GM21619 (cell line): Measurements from ENCODE around the gene EEIG1.
A peak's percentile ranks its signal among the peaks of the same experiment; 100 is the strongest.

Experiments
- ATAC-seq: cut with Tn5 transposase; IDR thresholded peaks from one replicate; pipeline ENCODE4 v1.9.1; 2021; ENCODE audit not compliant: unreplicated experiment

The EEIG1 gene

DNA sequence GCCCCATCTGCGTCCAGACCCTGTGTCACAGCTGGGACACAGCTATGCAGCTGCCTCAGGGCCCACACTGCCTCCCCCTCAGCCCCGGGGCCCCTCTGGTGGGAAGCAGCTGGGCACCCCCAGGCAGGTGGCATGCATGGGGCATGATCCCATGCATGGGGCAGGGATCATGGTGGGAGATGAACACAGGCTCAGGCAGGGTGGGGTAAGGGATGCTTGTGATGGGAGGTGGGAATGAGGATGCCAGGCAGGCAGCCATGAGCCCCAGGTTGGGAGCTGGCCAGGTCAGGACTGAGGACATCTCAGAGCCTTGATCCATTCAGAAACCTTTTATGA lies 19.7 kb downstream of the EEIG1 start:
- no peak for ATAC-seq

DNA sequence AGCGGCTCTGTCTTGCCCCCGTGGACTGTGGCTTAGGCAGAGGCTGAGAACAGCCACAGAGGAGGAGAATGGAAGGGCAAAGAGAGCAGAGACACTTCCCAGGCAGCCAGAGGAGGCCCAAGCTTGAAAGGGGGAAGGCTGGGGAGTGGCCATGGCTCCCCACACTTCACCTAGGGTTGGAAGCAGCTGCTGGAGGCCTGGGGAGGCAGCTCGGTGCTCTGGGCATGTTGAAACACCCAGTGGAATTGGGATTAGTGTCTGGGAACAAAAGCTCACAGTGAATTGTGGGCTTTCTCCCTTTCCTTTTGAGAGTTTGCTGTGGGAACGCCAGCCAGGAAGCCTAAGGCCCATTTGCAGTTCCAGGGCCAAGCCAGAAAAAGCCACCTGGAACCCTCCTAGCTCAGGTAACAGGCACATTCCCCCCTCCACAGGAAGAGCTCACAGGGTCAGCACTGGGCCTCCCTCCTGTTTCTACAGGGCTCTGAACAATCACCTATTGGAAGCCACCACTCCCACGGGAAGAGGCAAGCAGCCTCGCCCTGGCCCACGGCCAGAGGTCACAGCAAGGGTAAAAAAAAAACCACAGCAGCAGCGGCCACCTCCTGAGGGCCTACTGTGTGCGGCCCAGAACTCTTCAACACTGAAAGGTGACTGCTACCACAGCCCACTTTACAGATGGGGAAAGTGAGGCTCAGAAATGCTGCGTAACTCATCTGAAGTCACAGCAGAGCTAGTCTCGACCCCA lies 20.2 kb downstream of the EEIG1 start:
- no peak for ATAC-seq

DNA sequence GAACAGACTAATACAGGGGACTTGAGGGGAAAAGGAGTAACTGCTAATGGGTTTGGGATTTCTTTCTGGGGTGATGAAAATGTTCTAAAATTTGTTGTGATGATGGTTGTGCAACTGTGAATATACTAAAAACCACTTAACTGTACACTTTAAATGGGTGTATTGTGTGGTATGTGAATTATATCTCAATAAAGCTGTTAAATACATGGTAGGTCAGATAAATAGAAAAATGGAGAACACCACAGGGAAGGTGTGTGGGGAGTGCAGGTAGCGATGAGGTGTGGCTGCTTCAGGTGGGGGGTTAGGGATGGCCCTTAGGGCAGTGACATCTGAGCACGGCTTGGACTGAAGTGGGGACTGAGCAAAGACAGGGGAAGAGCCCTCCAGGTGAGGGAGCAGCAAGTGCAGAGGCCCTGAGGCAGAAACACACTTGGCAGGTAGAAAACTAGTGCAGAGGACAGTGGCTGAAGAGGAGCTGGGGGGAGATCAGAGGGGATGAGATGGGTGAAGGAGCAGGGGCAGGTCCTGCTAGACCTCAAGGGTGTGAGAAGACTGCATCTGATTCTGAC lies 20.9 kb downstream of the EEIG1 start:
- no peak for ATAC-seq

DNA sequence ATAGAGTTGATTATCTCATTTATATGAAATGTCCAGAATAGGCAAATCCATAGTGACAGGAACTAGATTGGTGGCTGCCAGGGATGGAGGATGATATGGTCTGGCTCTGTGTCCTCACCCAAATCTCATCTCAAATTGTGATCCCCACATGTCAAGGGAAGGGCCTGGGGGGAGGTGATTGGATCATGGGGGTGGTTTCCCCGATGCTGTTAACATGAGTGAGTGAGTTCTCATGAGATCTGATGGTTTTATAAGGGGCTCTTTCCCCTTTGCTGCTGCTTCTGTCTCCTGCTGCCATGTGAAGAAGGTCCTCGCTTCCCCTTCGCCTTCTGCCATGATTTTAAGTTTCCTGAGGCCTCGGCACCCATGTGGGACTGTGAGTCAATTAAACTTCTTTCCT lies 21.4 kb downstream of the EEIG1 start:
- ATAC-seq: no peak

DNA sequence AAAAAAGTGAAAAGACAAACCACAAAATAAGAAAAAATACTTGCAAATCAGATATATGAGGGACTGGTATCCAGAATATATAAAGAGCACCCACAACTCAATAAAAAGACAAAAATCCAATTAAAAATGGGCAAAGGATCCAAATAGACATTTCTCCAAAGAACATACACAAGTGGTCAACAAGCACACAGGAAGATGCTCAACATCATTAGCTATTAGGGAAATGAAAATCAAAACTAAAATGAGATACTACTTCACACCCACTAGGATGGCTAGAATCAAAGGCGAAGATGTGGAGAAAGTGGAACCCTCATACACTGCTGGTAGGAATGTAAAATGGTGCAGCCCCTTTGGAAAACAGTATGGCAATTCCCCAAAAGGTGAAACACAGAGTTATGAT lies 22.1 kb downstream of the EEIG1 start:
- ATAC-seq: no peak

DNA sequence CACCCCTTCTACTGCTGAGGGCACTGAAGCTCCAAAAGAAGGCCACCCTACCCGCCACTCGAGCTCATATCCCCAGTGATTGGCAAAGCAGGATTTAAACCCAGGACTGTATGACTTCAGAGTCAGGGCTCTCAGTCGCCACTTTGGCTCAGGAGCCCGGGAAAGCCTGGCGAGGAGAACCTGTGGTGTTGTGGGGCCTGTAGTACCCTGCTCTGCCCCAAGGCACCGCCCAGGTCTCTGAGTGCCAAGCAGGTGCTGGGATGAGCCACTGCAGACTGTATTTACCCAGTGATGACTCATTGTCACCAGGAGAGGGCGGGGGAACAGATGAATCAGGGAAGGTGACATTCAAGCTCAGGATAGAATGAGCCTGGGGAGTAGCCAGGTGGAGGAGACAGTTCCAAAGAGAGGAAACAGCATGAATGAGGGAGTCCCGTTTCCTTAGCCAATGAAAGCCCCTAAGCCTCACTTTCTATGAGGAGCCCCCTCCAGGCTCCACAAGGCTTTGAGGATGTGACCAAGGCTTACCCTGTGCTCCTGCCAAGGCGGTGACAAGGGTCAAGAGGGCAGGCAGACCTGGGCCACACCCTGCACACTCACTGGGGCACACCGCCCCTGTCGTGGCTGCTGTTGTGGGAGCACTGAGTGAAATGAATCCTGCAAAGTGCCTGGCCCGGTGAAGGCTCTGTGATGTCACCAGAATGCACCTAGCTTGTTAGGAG lies 25.3 kb downstream of the EEIG1 start:
- peak; percentile 66 for ATAC-seq

DNA sequence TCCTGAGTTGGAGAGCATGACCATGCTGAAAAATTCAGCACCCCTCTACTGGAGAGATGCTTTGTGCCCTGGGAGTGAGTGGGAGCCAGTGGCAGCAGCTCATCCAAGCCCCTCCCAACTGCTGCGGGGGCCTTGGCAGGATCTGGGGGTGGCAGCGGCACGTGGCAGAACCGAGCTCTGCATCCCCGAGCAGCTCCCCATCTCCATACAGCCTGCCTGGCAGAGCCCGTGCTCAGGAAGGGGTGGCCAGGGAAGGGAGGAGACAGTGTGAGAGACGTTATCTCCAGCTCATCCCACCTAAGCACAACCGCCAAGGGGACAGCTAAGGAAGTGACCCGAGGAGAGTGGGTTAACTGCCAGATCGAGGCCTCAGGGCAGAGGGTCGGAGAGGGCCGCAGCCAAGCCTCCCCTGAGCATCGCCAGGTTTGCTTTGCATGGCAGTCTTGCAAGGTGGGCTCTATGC lies 25.9 kb downstream of the EEIG1 start:
- ATAC-seq: no peak

DNA sequence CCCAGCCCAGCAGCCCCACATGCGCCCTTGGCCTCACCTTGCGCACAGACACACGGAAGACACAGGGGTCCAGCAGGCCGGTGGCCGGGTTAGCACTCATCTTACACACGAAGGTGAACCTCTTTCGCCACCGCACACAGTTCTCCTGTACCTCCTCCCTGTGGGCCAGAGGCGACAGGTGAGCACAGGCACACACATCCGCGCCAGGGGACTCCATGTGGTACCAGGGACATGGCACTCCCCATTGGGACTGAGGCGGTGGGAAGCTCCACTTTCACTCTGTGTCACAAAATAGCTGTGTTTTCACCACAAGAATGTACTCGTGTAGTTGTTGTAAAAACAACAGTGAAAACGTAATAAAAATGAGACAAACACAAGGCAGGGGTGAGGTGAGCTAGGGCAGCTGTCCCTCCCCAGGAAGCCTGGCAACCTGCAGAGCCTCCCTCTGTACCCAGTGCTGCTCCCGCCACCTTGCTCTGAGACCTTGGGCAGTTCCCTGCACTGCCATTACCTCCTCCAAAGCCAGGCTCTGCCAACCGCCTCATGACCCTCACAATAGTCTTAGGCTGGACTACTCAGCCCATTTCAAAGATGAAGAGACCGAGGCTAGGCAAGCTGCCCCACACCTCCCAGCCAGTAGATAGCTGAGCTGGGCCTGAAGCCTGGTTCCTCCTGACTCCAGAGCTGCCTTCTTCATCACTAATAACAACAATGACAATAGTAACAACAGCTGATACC lies 26.9 kb downstream of the EEIG1 start:
- ATAC-seq: no peak

DNA sequence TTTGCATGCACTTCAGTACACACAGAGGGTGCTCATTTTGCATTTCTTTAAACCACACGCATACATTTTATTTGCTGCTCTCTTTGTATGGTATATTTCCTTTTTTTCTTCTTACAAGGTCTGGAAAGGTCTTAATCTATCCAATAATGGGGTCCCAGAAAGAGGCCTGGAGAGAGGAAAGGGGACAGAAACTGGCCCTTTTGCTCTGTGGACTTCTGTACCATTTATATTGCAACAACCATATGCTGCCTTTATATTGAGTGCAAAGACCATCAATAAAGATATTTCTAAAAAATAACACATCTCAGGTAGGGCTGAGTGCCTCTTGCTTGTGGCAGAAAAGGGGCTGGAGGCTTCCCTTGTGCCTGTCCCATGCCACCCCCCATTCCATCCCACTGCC lies 27.6 kb downstream of the EEIG1 start:
- no peak for ATAC-seq

DNA sequence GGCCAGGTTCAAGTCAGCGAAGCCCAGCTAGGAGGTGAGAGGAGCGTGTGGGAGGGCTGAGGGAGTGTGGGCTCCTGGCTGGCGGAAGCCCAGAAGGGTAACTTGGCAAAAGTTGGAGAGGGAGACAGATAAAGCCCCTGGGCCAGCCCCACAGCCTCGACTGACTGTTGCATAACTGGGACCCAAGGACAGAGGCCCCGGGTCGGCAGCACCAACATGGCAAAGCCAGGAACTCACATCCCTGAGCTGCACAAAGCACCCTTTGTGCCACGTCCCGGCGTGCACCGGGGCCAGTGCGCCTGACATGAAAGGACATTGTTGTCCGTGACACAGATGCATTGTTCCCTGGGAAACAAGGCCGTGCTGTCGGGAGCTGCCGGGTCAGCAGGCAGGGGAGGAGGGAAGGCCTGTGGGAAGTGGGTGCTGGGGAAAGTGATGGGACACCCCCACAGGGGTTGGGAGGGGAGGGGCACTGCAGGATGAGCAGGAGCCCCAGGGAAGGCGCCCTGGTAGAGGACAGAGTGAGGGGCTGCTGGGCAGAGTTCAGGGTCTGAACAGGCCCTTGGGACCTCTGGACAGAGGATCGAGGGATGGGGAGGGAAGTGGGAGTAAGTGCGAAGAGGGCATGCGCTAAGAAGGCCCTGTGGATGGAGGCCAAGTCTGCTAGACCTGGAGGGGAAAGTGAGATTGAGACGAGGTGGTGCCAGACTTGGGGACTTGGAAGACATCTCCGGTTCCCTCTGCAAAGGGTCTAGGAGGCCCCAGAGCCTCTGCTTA lies 30.1 kb downstream of the EEIG1 start:
- ATAC-seq: no peak

DNA sequence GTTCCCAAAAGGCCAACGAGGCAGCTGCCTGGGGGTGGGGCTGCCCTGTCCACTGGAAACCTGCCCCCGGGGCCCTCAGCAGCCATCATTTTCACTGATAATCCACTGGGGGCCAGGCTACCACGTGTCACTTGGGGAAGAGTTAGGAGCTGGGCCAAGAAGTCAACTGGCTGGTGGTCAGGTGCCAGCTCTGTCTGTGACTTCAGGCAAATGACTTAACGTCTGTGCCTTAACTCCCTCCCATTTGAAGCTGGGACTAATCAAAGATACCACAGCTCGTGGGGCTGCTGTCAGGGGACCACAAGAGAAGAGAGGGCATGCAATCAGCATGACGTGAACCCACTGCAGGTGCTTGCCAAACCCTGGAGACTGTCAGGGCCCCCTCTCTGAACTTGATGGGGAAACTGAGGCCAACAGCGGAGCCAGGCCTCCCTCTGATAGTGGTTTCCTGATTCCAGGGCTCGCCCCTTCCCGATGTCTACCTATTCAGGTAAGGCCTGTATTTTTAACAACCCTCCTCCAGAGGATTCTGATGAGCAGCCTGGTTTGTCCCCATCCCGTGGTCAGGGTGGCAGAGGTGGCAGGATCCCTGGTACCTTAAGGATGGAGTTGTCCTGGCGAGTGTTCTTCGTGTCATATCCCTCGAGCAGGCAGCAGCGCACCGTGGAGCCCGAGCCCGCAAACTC lies 30.8 kb downstream of the EEIG1 start:
- no peak for ATAC-seq

DNA sequence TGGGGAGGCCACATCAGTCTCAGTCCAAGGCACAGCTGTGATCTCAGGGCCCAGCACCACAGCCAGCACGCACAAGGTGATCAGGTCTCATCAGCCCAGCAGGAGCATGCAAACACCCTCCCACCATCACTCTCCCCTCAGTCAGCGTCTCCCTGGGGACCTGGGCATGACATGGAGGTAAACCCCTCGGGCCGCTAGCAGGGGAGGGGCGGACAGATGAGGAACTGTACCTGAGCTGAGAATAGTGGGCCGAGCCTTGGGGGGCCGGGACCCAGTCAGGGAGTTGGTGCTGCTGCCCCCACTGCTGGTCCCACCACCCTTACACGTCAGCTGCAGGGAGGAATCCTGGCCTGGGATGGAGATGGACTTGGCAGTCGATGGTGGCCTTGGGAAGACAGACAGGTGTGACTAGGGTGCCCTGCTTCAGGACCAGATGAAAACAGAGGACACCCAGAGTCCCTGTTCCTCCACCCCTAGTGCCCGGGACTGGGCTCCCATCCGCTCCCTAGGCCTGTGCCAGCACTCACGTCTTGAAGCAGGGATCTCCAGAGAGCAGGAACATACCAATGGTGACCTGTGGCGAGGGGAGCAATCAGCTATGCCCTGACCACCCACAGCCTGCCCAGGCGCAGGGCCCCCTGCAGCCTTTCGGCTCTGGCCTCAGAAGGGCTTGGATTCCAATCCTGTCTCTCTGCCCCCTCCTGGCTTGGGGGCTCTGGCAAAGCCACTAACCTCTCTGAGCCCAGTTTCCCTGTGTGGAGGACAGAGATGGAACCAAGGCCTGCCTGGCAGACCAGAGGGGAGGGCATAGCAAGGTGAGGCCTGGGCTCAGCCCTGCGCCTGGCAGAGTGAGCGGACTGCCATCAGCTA lies 32.7 kb downstream of the EEIG1 start:
- no peak for ATAC-seq

DNA sequence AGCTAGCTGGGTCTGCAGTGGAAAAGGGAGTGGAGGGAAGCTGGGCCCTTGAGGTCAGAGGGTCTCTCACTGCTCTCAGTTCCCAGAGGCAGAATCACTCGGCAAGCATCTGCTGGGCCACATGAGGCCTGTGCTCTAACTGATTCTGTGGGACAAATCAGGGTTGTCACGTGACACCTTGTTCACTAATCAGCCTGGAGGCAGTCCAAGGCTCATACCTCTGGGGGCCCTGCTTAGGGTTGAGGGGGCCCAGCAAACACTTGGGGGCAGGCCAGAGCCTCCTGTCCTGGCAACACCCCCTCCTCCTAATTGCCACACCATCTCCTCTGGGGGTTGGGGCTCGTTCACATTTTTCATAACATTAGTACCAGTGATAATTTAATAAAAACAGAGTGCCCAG lies 34.1 kb downstream of the EEIG1 start:
- ATAC-seq: no peak

DNA sequence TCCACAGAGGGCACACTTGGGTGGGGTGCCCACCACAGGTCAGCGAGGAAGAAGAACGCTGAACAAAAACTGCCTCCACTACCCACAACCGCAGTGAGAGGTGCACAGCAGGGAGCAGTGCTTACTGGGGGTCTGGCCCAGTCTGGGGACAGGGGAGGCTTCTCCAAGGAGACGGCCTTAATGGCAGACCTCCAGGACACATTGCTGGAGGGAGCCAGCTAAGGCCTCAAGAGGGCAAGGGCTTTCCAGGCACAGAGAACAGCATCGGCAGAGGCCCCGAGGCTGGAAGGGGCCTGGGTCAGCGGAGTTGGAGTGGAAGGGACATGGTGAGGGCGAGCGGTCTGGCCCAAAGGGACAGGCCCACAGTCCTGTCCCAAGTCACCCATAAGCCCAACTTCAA lies 34.8 kb downstream of the EEIG1 start:
- no peak for ATAC-seq

DNA sequence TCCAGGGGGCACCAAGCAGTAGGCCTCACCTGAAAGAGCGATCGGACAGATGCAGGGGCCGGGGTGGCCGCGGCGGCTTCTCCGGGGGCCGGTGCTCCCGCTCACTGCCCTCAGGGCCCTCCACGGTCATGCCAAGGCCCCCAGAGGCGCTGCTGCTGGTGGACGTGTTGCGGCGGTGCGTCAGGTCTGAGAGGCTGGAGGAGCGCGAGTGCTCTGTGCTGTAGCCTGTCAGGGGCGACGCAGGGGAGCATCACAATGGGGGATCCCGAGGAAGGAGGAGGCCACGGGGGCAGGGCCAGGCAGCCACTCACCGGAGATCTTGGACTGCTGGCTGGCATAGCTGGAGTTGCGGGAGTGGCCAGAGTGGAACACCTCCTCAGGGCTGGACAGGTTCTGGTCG lies 35.5 kb downstream of the EEIG1 start:
- ATAC-seq: no peak

DNA sequence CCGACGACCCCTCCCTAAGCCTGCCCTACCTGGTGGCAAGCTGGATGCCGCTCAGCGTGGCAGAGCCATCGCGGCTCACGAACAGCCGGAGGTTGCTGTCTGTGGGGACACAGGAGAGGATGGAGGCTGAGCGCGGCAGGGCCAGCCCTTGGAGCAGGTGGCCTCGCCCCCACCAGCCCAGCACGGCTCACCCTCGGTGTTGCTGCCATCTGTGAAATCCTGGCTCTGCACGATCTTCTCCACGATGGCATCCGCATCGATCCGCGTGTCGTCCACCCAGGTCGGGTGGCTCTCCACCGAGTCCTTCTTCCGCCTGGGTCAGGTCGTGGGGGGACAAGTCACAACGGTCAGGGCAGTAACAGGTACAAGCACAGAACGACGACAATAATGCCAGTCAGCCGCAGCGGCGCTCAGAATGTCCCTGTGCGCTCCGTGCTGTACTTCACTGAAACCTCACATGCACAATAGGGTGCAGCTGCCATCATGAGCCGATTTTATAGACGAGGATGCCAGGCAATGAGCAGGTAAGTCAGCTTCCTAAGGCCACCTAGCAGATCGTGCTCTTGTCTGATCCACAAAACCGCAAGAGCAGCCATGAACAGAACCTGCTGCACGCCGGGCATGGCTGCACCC lies 36.1 kb downstream of the EEIG1 start:
- no peak for ATAC-seq

DNA sequence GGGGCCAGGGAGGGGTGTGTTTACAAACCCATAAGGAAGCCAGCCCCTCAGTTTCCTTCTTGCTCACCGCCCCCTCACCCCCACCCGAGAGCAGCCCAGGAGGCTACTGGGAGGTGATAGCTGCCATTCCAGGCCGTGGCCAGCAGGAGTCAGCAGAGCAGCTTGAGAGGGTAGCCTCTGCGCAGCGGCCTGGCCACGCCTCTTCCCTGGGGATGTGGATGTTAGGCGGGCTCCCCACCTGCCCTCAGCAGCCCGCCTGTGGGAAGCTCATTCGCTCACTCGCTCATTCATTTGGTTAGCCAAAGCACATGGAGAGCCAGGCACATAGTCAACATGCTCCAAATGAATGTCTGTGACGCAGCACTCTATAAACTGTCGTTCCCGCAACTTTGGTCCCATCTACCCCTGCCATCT lies 37.1 kb downstream of the EEIG1 start:
- no peak for ATAC-seq

DNA sequence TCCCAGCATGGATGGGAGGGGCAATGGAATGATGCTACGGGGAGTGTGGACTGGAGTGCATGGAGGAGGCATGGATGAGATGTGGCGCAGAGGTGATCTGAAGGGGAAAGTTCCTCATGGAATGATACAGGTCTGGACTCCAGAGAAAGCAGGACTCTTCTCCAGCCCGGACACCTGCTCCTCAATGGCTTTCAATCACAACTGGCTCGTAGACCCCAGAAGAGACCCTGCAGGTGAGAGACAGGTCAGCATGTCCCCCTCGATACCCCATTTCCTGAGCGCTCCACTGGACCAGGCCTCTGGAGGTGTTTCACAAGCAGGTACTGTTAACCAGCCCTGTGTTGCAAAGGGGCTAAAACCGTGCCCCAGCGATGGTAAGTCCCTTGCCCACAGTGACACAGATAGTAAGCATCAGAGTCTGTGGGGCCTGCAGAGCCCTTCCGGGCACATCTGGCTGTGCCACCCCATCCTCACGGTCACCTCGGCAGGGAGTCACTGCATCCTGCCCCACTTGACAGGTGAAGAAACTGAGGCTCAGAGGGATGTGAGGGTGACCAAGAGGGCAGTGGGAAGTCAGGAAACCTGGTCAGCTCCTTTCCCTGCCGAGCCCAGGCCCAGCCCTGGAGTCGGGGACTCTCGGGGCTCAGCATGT lies 37.7 kb downstream of the EEIG1 start:
- no peak for ATAC-seq
